HEK293 (cell line): ENCODE measurements around the gene SLC7A4.

Experiments
- CTCF ChIA-PET: fragments of 350-600 bp; formaldehyde crosslinking; extraction: SDS; loops from one replicate; lab custom pipeline; 2021; ENCODE audit warnings: antibody characterized with exemption; lab: Yijun Ruan, JAX
- POLR2A ChIA-PET: fragments of 300-600 bp; formaldehyde crosslinking; extraction: SDS; loops from one replicate; lab custom pipeline; 2020; ENCODE audit warnings: antibody characterized with exemption, inconsistent platforms; lab: Yijun Ruan, JAX
- H3K27ac ChIP-seq: fragments of 200-500 bp; sonication (Bioruptor generic); 2 replicates; pipeline ENCODE4 v1.5.1; 2014; ENCODE audit warnings: low read depth, low read length, control low read depth, inconsistent platforms; ENCODE audit errors: extremely low read depth
- H3K36me3 ChIP-seq, 2 experiments: fragments of 200-500 bp in 1 of 2; sonication (Bioruptor generic) in 1 of 2; 1 replicate in 1 of 2; 2 replicates in 1 of 2; pipeline ENCODE4 v1.5.1; 2014 to 2017; ENCODE audit warnings: inconsistent platforms in 2 of 2, low read length in 2 of 2; ENCODE audit not compliant: control insufficient read depth in 2 of 2, insufficient read depth in 1 of 2
- H3K4me1 ChIP-seq: fragments of 200-500 bp; sonication (Bioruptor generic); 2 replicates; pipeline ENCODE4 v1.5.1; 2014; ENCODE audit warnings: mild to moderate bottlenecking, low read length, inconsistent platforms; ENCODE audit not compliant: control insufficient read depth, insufficient read depth
- H3K4me3 ChIP-seq: 2 replicates; pipeline ENCODE4 v1.5.1; 2011; ENCODE audit warnings: low read depth, mild to moderate bottlenecking, control low read depth, low read length, moderate library complexity
- H3K9me3 ChIP-seq: fragments of 200-500 bp; sonication (Bioruptor generic); 2 replicates; pipeline ENCODE4 v1.5.1; 2014; ENCODE audit warnings: low read depth, low read length, inconsistent platforms; ENCODE audit not compliant: control insufficient read depth, insufficient read depth
- ATF2 ChIP-seq: fragments of 450-650 bp; formaldehyde crosslinking; IDR thresholded peaks from 2 replicates; pipeline ENCODE4 v1.5.1; 2016; ENCODE audit warnings: missing biosample characterization, missing genetic modification characterization, low read depth
- EGR2 ChIP-seq: fragments of 450-650 bp; formaldehyde crosslinking; IDR thresholded peaks from 2 replicates; pipeline ENCODE4 v1.5.1; 2016; ENCODE audit warnings: low read depth, missing biosample characterization, missing genetic modification characterization
- GLIS1 ChIP-seq: fragments of 450-650 bp; formaldehyde crosslinking; IDR thresholded peaks from 2 replicates; pipeline ENCODE4 v1.5.1; 2016; ENCODE audit warnings: missing biosample characterization, missing genetic modification characterization
- GLIS2 ChIP-seq: fragments of 450-650 bp; formaldehyde crosslinking; IDR thresholded peaks from 2 replicates; pipeline ENCODE4 v1.5.1; 2016; ENCODE audit warnings: missing biosample characterization, missing genetic modification characterization
- MYNN ChIP-seq: fragments of 450-650 bp; formaldehyde crosslinking; IDR thresholded peaks from 2 replicates; pipeline ENCODE4 v1.5.1; 2016; ENCODE audit warnings: missing biosample characterization, missing genetic modification characterization, borderline replicate concordance
- PBX3 ChIP-seq: sonication (generic); formaldehyde crosslinking; IDR thresholded peaks from 2 replicates; pipeline ENCODE4 v1.8.1; 2022; ENCODE audit warnings: mild to moderate bottlenecking, moderate library complexity, missing genetic modification reagents
- TCF7L2 ChIP-seq: IDR thresholded peaks from 2 replicates; pipeline ENCODE4 v1.6.1; 2011; ENCODE audit warnings: low read depth, mild to moderate bottlenecking, inconsistent platforms, low read length, moderate library complexity, borderline replicate concordance
- ZBTB20 ChIP-seq: fragments of 450-650 bp; formaldehyde crosslinking; IDR thresholded peaks from 2 replicates; pipeline ENCODE4 v1.5.1; 2016; ENCODE audit warnings: missing biosample characterization, missing genetic modification characterization
- ZFHX2 ChIP-seq: fragments of 450-650 bp; formaldehyde crosslinking; conservative IDR thresholded peaks from 2 replicates; pipeline ENCODE4 v1.5.1; 2016; ENCODE audit warnings: missing biosample characterization, missing genetic modification characterization
- ZFP37 ChIP-seq: fragments of 450-650 bp; formaldehyde crosslinking; IDR thresholded peaks from 2 replicates; pipeline ENCODE4 v1.5.1; 2016; ENCODE audit warnings: missing biosample characterization, missing genetic modification characterization
- ZNF155 ChIP-seq: fragments of 450-650 bp; formaldehyde crosslinking; IDR thresholded peaks from 2 replicates; pipeline ENCODE4 v1.5.1; 2016; ENCODE audit warnings: missing biosample characterization, missing genetic modification characterization
- ZNF302 ChIP-seq: fragments of 450-650 bp; formaldehyde crosslinking; IDR thresholded peaks from 2 replicates; pipeline ENCODE4 v1.5.1; 2016; ENCODE audit warnings: missing biosample characterization, missing genetic modification characterization, low read depth
- ZNF324 ChIP-seq: fragments of 450-650 bp; formaldehyde crosslinking; IDR thresholded peaks from 2 replicates; pipeline ENCODE4 v1.5.1; 2016; ENCODE audit warnings: missing biosample characterization, missing genetic modification characterization
- ZNF391 ChIP-seq: fragments of 450-650 bp; formaldehyde crosslinking; IDR thresholded peaks from 2 replicates; pipeline ENCODE4 v1.5.1; 2016; ENCODE audit warnings: low read depth, missing biosample characterization, missing genetic modification characterization, borderline replicate concordance
- ZNF433 ChIP-seq: fragments of 450-650 bp; formaldehyde crosslinking; IDR thresholded peaks from 2 replicates; pipeline ENCODE4 v1.5.1; 2016; ENCODE audit warnings: missing biosample characterization, missing genetic modification characterization, low read depth
- ZNF518A ChIP-seq: fragments of 450-650 bp; formaldehyde crosslinking; conservative IDR thresholded peaks from 2 replicates; pipeline ENCODE4 v1.5.1; 2016; ENCODE audit warnings: low read depth, missing biosample characterization, missing genetic modification characterization
- ZNF548 ChIP-seq: fragments of 450-650 bp; formaldehyde crosslinking; IDR thresholded peaks from 2 replicates; pipeline ENCODE4 v1.5.1; 2016; ENCODE audit warnings: missing biosample characterization, missing genetic modification characterization
- ZNF585B ChIP-seq: fragments of 450-650 bp; formaldehyde crosslinking; IDR thresholded peaks from 2 replicates; pipeline ENCODE4 v1.5.1; 2016; ENCODE audit warnings: missing biosample characterization, missing genetic modification characterization
- ZNF600 ChIP-seq: fragments of 450-650 bp; formaldehyde crosslinking; IDR thresholded peaks from 2 replicates; pipeline ENCODE4 v1.5.1; 2016; ENCODE audit warnings: missing biosample characterization, missing genetic modification characterization
- ZNF610 ChIP-seq: fragments of 450-650 bp; formaldehyde crosslinking; IDR thresholded peaks from 2 replicates; pipeline ENCODE4 v1.5.1; 2016; ENCODE audit warnings: missing biosample characterization, missing genetic modification characterization, borderline replicate concordance
- ZNF626 ChIP-seq: fragments of 450-650 bp; sonication (Bioruptor Pico); formaldehyde crosslinking; IDR thresholded peaks from 2 replicates; pipeline ENCODE4 v1.5.1; 2018; ENCODE audit warnings: missing biosample characterization, missing genetic modification characterization, inconsistent platforms
- ZNF629 ChIP-seq: fragments of 450-650 bp; formaldehyde crosslinking; IDR thresholded peaks from 2 replicates; pipeline ENCODE4 v1.5.1; 2017; ENCODE audit warnings: missing biosample characterization, missing genetic modification characterization
- ZNF701 ChIP-seq: fragments of 450-650 bp; formaldehyde crosslinking; IDR thresholded peaks from 2 replicates; pipeline ENCODE4 v1.5.1; 2016; ENCODE audit warnings: missing biosample characterization, missing genetic modification characterization
- ZSCAN5A ChIP-seq: fragments of 450-650 bp; formaldehyde crosslinking; IDR thresholded peaks from 2 replicates; pipeline ENCODE4 v1.5.1; 2016; ENCODE audit warnings: missing biosample characterization, missing genetic modification characterization

The SLC7A4 gene

GRCh38 chr22:21015466-21016006 lies 16.8 kb downstream of the SLC7A4 start:
- Histone ChIP-seq H3K36me3 (no peaks in the 10 kb centered on the region), H3K27ac (no peak overlapping the region), H3K4me1 (no peaks in the 10 kb centered on the region), H3K9me3 (no peaks in the 10 kb centered on the region), H3K4me3 (no peak overlapping the region)
- ChIA-PET POLR2A (interaction anchor here (1.2 to 1.7 kb wide), 3 partner anchors 12 to 33 kb away, joined by 6 to 7 read pairs (median 7); partner anchors contain the start of genes LZTR1 and THAP7), CTCF (interaction anchor here (0.7 to 1.7 kb wide), 4 partner anchors 22 to 130 kb away, joined by 3 read pairs; no protein-coding TSS in a partner anchor)
- TF ChIP-seq ZNF600 (no peak), GLIS1 (tag by site-specific recombination) (no peak), ZNF518A (tag by site-specific recombination) (no peak), ZNF155 (tag by site-specific recombination) (no peak), ZFP37 (tag by site-specific recombination) (no peak), PBX3 (no peak), ZSCAN5A (tag by site-specific recombination) (no peak), ZNF629 (tag by site-specific recombination) (no peak), ZNF324 (tag by site-specific recombination) (no peak), ZNF433 (tag by site-specific recombination) (no peak), GLIS2 (tag by site-specific recombination) (no peak), ZNF701 (tag by site-specific recombination) (no peak), ZNF610 (tag by site-specific recombination) (no peak), ZNF302 (no peak), ZNF548 (tag by site-specific recombination) (no peak), TCF7L2 (no peak)

GRCh38 chr22:21014726-21015465 lies 17.5 kb downstream of the SLC7A4 start, which contains the start of gene P2RX6:
Gene P2RX6 (plus strand): TSS chr22:21015165. CDS start chr22:21015175, 10 bp downstream.
- CTCF ChIA-PET: interaction anchor here (0.6 to 1.7 kb wide), 5 partner anchors 55 to 705 kb away, joined by 3 to 5 read pairs (median 3); no protein-coding TSS in a partner anchor
- no peak for TF ChIP-seq MYNN (tag by site-specific recombination)
- TF ChIP-seq ZNF626 (tag by site-specific recombination): no peak
- TF ChIP-seq EGR2 (tag by site-specific recombination): peak; percentile 77
- peak; percentile 53 for TF ChIP-seq ZFHX2
- TF ChIP-seq ATF2 (tag by site-specific recombination): no peak
- TF ChIP-seq ZBTB20 (tag by site-specific recombination): no peak
- no peak for TF ChIP-seq ZNF585B (tag by site-specific recombination)
- TF ChIP-seq ZNF391: no peak

More at GRCh38 chr22:21014726-21015465, 17.5 kb downstream of the SLC7A4 start, which contains the start of gene P2RX6:
- Histone ChIP-seq H3K4me1 (no peaks in the 10 kb centered on the region), H3K27ac (no peak within 1 kb of the TSS), H3K4me3 (peak within 1 kb of the TSS; percentile 33), H3K9me3 (no peaks in the 10 kb centered on the region), H3K36me3 (no peaks in the 10 kb centered on the region)
- POLR2A ChIA-PET: interaction anchor here (0.9 to 1.7 kb wide), 4 partner anchors 12 to 33 kb away, joined by 3 to 7 read pairs (median 6); partner anchors contain the start of genes LZTR1 and THAP7
